ENCODE data around the gene SPN.
A peak's percentile ranks its signal among the peaks of the same experiment; 100 is the strongest.
"Not testable (repeated sequence)": the region's sequence is repeated elsewhere in the genome, so short reads cannot be mapped to it uniquely, and the experiment has no call there.

SPN gene

GRCh38 chr16:29676989-29677785 is 14.1 kb downstream of the SPN start:
- no peak for DNase-seq (ENCODE audit: low spot score)

GRCh38 chr16:29678691-29679267 is 15.7 kb downstream of the SPN start, which contains the start of gene QPRT:
QPRT (plus strand) TSS chr16:29679180; CDS start chr16:29679198, 18 bp downstream.
- peak; percentile 48 for DNase-seq (ENCODE audit: low spot score)

- no peak for DNase-seq (ENCODE audit: low spot score)
Observed at GRCh38 chr16:29680180-29680598, 17.1 kb downstream of the SPN start.

GRCh38 chr16:29683543-29684090 is 20.6 kb downstream of the SPN start:
- no peak for DNase-seq (ENCODE audit: low spot score)

- no peak for DNase-seq (ENCODE audit: low spot score)
Observed at GRCh38 chr16:29684679-29685078, 21.6 kb downstream of the SPN start.

- no peak for DNase-seq (ENCODE audit: low spot score)
Observed at GRCh38 chr16:29686740-29687332, 23.8 kb downstream of the SPN start.

- DNase-seq (ENCODE audit: low spot score): no peak
Observed at GRCh38 chr16:29687755-29688154, 24.7 kb downstream of the SPN start.

- DNase-seq (ENCODE audit: low spot score): no peak
Observed at GRCh38 chr16:29688172-29688571, 25.1 kb downstream of the SPN start.

- not testable (repeated sequence) for DNase-seq (ENCODE audit: low spot score)
Observed at GRCh38 chr16:29689490-29690351, 26.7 kb downstream of the SPN start.

- DNase-seq (ENCODE audit: low spot score): not testable (repeated sequence)
Observed at GRCh38 chr16:29692606-29693005, 29.6 kb downstream of the SPN start.

- DNase-seq (ENCODE audit: low spot score): no peak
Observed at GRCh38 chr16:29694384-29695195, 31.5 kb downstream of the SPN start.

- not testable (repeated sequence) for DNase-seq (ENCODE audit: low spot score)
Observed at GRCh38 chr16:29695675-29696074, 32.6 kb downstream of the SPN start.

GRCh38 chr16:29696881-29697331 is 33.9 kb downstream of the SPN start:
- DNase-seq (ENCODE audit: low spot score): no peak

GRCh38 chr16:29697391-29697790 is 34.3 kb downstream of the SPN start:
- DNase-seq (ENCODE audit: low spot score): no peak

- no peak for DNase-seq (ENCODE audit: low spot score)
Observed at GRCh38 chr16:29698042-29698441, 35.0 kb downstream of the SPN start.

GRCh38 chr16:29698484-29699323 is 35.7 kb downstream of the SPN start:
- no peak for DNase-seq (ENCODE audit: low spot score)

GRCh38 chr16:29699324-29700219 is 36.5 kb downstream of the SPN start:
- peak; percentile 4 for DNase-seq (ENCODE audit: low spot score)

- peak; percentile 94 for DNase-seq (ENCODE audit: low spot score)
Observed at GRCh38 chr16:29700253-29700987, 37.4 kb downstream of the SPN start.

Data from AG08396 (cell line).